Pancreas (tissue), 10 donors: ENCODE results near the gene CRACR2A. TPM values are rescaled to one million over a fixed set of nuclear protein-coding genes. Genes with fewer than 3 reads are reported as not detected.

Source experiments
- ATAC-seq, 4 donors: fragments of 200-7000 bp; cut with Tn5 transposase; one replicate each; pipeline versions ENCODE4 v1.8.0 to v1.9.1; 2020; ENCODE audit warnings: mild to moderate bottlenecking in 4 of 4, moderate library complexity in 4 of 4
- DNase-seq, 6 donors: peaks; one replicate each; pipeline ENCODE4 v3.0.0-alpha.2; 2020
- FAIRE-seq: peaks from 2 replicates; lab custom pipeline; 2012; peaks lifted over from hg19 to GRCh38; lab: Jason Lieb, UNC
- H3K27ac ChIP-seq, 4 donors: fragments of 200-600 bp; sonication (generic); 1 replicate in 3 of 4; 2 replicates in 1 of 4; pipeline versions ENCODE4 v1.5.0 to v1.8.0; 2020
- H3K27me3 ChIP-seq, 4 donors: fragments of 200-600 bp; one replicate each; pipeline ENCODE4 v1.8.0; 2021
- H3K36me3 ChIP-seq, 3 donors: fragments of 200-600 bp; sonication (generic) in 1 of 3; one replicate each; pipeline versions ENCODE4 v1.5.0 to v1.8.0; 2020 to 2021
- H3K4me1 ChIP-seq, 3 donors: fragments of 200-600 bp; one replicate each; pipeline ENCODE4 v1.8.0; 2021
- H3K4me3 ChIP-seq, 4 donors: fragments of 200-600 bp; sonication (generic) in 2 of 4; one replicate each; pipeline versions ENCODE4 v1.5.0 to v1.8.0; 2020 to 2021
- H3K9me3 ChIP-seq, 4 donors: fragments of 200-600 bp; one replicate each; pipeline ENCODE4 v1.8.0; 2021
- WGBS, 2 donors: extraction: QIAGEN DNeasy Blood & Tissue Kit; methylation state at CpG; one replicate each; pipeline ENCODE4 v1.1.7; 2013; 5-methylcytosine and 5-hydroxymethylcytosine counted together
- intact Hi-C, 3 donors: fragments of 100-400 bp; cut with DNase I; formaldehyde crosslinking; loops; one replicate each; pipeline versions ENCODE4 v1.11.1 to v1.14.2; 2022
- polyA plus RNA-seq, 2 donors: library from polyadenylated mRNA; stranded (reverse); fragments of 200-250 nt; gene quantifications; one replicate each; pipeline ENCODE4 v1.2.3, GENCODE V29; 2013
- total RNA-seq, 6 donors: library from RNA; stranded (reverse); fragmentation: NEBNext Ultra II Directional in 4 of 6; extraction: Animal tissue kit (Norgen Biotek cat#: 25700) in 4 of 6; gene quantifications; one replicate each; pipeline versions ENCODE4 v1.2.1 to v1.2.4, GENCODE V29; 2021 to 2023
- TF ChIP-seq, protein P1 (sequence below), 4 donors: fragments of 200-600 bp; sonication (generic) in 3 of 4; IDR thresholded peaks; one replicate each; pipeline versions ENCODE4 v1.5.0 to v1.8.0; 2021; ENCODE audit warnings: antibody characterized with exemption in 4 of 4
- donor health status: healthy with polysubstance abuse.
- donor health status: DM: no; HTN: no; CAD: no; lungs with moderate emphysema.
- donor health status: DM: no; HTN: no; CAD: no.
- donor health status: control.
- donor health status: control.
- donor health status: Bipolar disorder and iron deficiency.
- donor health status: DM: yes; HTN: yes; CAD: no.
- donor health status: DM: no; HTN: no; CAD: no.
- donor health status: DM: no; HTN: no; CAD: no.
- donor health status: DM: yes; HTN: yes; CAD: no.

The CRACR2A gene
- total and polyA plus RNA-seq, 8 donors: 1.5 to 10.3 (median 7.3) TPM

DNA sequence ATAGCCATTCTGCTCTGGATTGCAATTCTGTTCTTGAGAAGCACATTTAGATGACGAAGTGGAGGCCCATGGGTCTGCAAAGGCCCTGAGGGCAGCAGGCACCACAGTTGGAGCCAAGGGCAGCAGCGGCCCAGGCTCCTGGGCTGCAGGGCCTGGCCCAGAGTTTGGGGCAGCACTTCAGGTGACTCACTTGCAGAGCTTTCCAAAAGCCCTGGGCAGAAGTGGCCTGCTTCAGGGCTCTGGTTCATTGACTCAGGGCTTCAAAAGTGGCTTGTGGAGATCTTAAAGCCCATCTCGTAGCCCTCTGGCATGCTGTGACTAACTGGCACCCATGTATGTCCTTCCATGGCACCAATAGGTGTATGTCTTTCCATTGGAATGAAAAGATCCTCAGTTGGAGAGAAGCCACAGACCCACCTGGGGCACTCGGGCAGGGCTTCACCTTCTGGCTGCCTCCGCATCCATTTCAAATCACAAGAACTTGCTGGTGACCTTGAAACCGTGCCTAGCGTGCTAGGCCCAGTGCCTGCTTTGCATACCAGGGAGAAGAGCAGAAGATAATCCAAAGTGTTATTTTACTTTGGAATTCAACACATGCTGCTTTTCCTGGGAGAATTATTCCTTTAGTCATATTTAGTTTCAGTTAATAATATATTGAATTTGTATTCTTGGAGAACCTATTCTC, 155.2 kb downstream of the CRACR2A start:
- H3K4me1 ChIP-seq: no peaks in the 10 kb centered on the region
- intact Hi-C loops: no loop called here
- 51% methylated on average over 7 of the region's 7 CpGs for WGBS, 2 donors
- TF ChIP-seq, protein P1, sequence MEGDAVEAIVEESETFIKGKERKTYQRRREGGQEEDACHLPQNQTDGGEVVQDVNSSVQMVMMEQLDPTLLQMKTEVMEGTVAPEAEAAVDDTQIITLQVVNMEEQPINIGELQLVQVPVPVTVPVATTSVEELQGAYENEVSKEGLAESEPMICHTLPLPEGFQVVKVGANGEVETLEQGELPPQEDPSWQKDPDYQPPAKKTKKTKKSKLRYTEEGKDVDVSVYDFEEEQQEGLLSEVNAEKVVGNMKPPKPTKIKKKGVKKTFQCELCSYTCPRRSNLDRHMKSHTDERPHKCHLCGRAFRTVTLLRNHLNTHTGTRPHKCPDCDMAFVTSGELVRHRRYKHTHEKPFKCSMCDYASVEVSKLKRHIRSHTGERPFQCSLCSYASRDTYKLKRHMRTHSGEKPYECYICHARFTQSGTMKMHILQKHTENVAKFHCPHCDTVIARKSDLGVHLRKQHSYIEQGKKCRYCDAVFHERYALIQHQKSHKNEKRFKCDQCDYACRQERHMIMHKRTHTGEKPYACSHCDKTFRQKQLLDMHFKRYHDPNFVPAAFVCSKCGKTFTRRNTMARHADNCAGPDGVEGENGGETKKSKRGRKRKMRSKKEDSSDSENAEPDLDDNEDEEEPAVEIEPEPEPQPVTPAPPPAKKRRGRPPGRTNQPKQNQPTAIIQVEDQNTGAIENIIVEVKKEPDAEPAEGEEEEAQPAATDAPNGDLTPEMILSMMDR (IDR thresholded peaks at IDR 0.05): no peak
- peak in 1 of 4 donors; percentile 48 for ATAC-seq
- no peak for FAIRE-seq
- no peaks in the 10 kb centered on the region for H3K9me3 ChIP-seq
- H3K27me3 ChIP-seq: no peaks in the 10 kb centered on the region
- H3K27ac ChIP-seq: no peak overlapping the region
- no peaks in the 10 kb centered on the region for H3K36me3 ChIP-seq
- H3K4me3 ChIP-seq: no peak overlapping the region
- DNase-seq: peak in 1 of 6 donors; percentile 23

DNA sequence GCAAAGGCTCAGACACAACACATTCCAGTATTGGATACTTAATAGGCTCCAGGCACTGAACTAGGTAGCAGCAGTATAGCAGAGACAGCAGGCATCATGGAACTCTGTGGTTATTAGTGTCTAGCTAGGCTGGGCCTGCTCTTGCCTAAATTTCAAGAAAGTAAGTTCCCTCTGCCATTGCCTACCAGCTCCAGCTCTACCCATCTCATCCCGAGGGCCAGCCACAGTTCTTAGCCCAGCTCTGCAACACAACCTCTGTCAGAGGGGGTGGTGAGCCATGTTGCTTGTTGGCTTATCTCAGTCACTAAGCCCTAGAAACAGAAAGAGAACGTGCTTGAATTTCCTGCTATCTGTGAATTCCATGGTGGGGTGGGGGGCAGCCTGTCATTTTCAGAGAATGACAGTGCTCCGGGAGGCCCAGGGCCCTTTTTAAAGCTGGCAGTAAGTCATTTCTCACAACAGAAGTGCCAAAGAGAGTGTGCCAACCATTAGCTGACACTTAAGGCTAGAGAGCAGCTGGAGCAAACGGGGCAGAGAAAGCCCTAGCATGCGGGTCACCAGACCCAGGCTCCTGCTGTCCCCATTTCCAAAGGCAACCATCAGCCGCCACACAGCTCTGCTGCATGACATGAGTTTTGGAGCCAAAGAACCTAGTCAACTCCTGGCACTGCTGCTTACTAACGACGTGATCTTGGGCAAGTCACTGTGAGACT, 156.1 kb downstream of the CRACR2A start:
- no peaks in the 10 kb centered on the region for H3K9me3 ChIP-seq
- no peaks in the 10 kb centered on the region for H3K36me3 ChIP-seq
- intact Hi-C loops: no loop called here
- 93% methylated on average over 8 of the region's 8 CpGs for WGBS, 2 donors
- TF ChIP-seq, protein P1 (IDR thresholded peaks at IDR 0.05): no peak
- FAIRE-seq (no peak), ATAC-seq (no peak), DNase-seq (peak in 1 of 6 donors; percentile 12)
- no peak overlapping the region for H3K27ac ChIP-seq
- H3K27me3 ChIP-seq: no peaks in the 10 kb centered on the region
- no peaks in the 10 kb centered on the region for H3K4me1 ChIP-seq
- H3K4me3 ChIP-seq: no peak overlapping the region

DNA sequence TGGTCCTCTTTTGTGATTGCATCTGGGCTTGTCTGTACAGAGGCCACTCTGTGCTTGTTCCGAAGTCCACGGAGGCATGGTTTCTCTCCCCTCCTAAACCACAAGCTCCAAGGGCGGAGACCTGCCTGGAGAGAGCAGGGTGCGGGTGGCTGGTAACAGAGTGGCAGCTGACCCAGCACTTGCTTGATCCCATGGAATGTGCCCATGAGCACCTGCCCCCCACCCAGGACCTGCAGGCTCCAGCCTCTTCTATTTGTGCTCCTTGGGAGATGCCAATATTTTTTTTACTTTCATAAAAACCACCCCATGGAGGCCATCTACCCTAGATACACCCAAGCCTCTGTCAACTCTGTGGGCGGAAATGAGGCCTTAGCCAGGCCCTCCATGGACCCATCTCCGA, 157.2 kb downstream of the CRACR2A start:
- Histone ChIP-seq H3K4me3 (no peak overlapping the region), H3K36me3 (no peaks in the 10 kb centered on the region), H3K9me3 (no peaks in the 10 kb centered on the region), H3K27me3 (no peaks in the 10 kb centered on the region), H3K4me1 (no peaks in the 10 kb centered on the region), H3K27ac (no peak overlapping the region)
- TF ChIP-seq, protein P1 (IDR thresholded peaks at IDR 0.05): no peak
- intact Hi-C loops: no loop called here
- DNase-seq (peak in 1 of 6 donors; percentile 27), FAIRE-seq (no peak), ATAC-seq (no peak)
- 93 to 96% methylated on average over 6 of the region's 6 CpGs for WGBS, 2 donors

DNA sequence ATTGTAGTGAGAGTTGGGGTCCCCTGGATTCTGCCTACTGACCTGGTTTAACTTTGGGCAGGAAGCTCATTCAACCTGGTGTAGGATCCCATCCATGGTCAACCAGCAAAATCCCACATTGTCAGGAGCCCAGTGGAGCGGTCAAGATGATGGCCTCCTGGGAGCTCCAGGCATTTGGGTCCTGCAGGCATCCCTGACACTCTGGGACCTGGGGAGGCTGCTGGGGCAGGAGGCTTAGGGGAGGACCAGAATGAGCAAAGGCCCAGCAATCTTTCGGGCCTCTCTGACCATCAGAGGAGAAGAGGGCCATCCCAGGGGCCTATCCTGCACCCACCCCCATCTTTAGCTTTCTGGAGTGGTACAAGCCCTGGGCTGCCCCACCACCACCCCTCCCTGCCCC, 157.9 kb downstream of the CRACR2A start:
- 92 to 100% methylated on average over 2 of the region's 2 CpGs for WGBS, 2 donors
- H3K27me3 ChIP-seq: no peaks in the 10 kb centered on the region
- no peak overlapping the region for H3K27ac ChIP-seq
- intact Hi-C loops: no loop called here
- no peak overlapping the region for H3K4me3 ChIP-seq
- DNase-seq: peak in 1 of 6 donors; percentile 27
- TF ChIP-seq, protein P1 (IDR thresholded peaks at IDR 0.05): no peak
- no peak for ATAC-seq
- H3K4me1 ChIP-seq: no peaks in the 10 kb centered on the region
- no peaks in the 10 kb centered on the region for H3K36me3 ChIP-seq
- no peak for FAIRE-seq
- H3K9me3 ChIP-seq: no peaks in the 10 kb centered on the region
